K562 (cell line): Measurements from ENCODE around the gene TPMT. TPM values are rescaled to one million over a fixed set of nuclear protein-coding genes. Genes with fewer than 3 reads are reported as not detected.

Experiments
- ATAC-seq: fragments of 200-7000 bp; cut with Tn5 transposase; 3 replicates; pipeline ENCODE4 v1.9.1; 2020; ENCODE audit warnings: moderate library complexity
- BruUV-seq: library from RNA; stranded (reverse); fragments of 400-500 nt; replicated peaks from 2 replicates; lab custom pipeline; 2021; lab: Mats Ljungman, UMichigan
- CTCF ChIA-PET: fragments of 300-600 bp; formaldehyde crosslinking; extraction: SDS; loops from one replicate; lab custom pipeline; 2021; ENCODE audit warnings: low intra/inter-chr PET ratio; lab: Yijun Ruan, JAX
- POLR2A ChIA-PET: fragments of 300-600, 350-650 bp; sonication (Branson Sonifier 250); formaldehyde crosslinking; extraction: SDS; loops from one replicate; lab custom pipeline; 2021; ENCODE audit warnings: antibody characterized with exemption, inconsistent platforms; lab: Yijun Ruan, JAX
- DNase-seq, 4 experiments: peaks; one replicate each; pipeline versions ENCODE4 v3.0.0 to v3.0.0-alpha.2; 2011 to 2018; ENCODE audit warnings: low spot score in 3 of 4, mixed read lengths in 3 of 4; ENCODE audit errors: extremely low read depth in 1 of 4
- FAIRE-seq: peaks from 2 replicates; lab custom pipeline; 2011; peaks lifted over from hg19 to GRCh38; lab: Jason Lieb, UNC
- H2AFZ ChIP-seq: 2 replicates; pipeline ENCODE4 v1.6.0; 2011; ENCODE audit warnings: low read depth, low read length, control low read depth, inconsistent platforms
- H3K27ac ChIP-seq: fragments of 200-600 bp; 3 replicates; pipeline ENCODE4 v1.8.0; 2011; ENCODE audit warnings: low read depth, mild to moderate bottlenecking, control low read depth, inconsistent platforms, low read length, moderate library complexity, mixed read lengths; ENCODE audit errors: extremely low read depth
- H3K27me3 ChIP-seq, 2 experiments: fragments of 300-600 bp in 1 of 2; 2 replicates in 1 of 2; 3 replicates in 1 of 2; pipeline versions ENCODE4 v1.6.0 to v1.8.0; 2011; ENCODE audit warnings: inconsistent platforms in 2 of 2, low read length in 2 of 2, mild to moderate bottlenecking in 1 of 2, mixed read lengths in 1 of 2, moderate library complexity in 1 of 2; ENCODE audit not compliant: control insufficient read depth in 2 of 2, insufficient read depth in 2 of 2
- H3K36me3 ChIP-seq: fragments of 300-600 bp; 3 replicates; pipeline ENCODE4 v1.8.0; 2011; ENCODE audit warnings: mild to moderate bottlenecking, low read length, inconsistent platforms; ENCODE audit not compliant: control insufficient read depth, insufficient read depth
- H3K4me1 ChIP-seq, 2 experiments: fragments of 200-600 bp in 1 of 2; replicated peaks in 1 of 2; 2 replicates in 1 of 2; 3 replicates in 1 of 2; pipeline versions ENCODE4 v1.5.1 to v1.8.0; 2011; ENCODE audit warnings: inconsistent platforms in 2 of 2, low read length in 2 of 2, mild to moderate bottlenecking in 1 of 2, mixed read lengths in 1 of 2, moderate library complexity in 1 of 2; ENCODE audit not compliant: control insufficient read depth in 2 of 2, insufficient read depth in 2 of 2
- H3K4me2 ChIP-seq: 2 replicates; pipeline ENCODE4 v1.6.1; 2011; ENCODE audit warnings: low read length, control low read depth, inconsistent platforms, mixed read lengths; ENCODE audit not compliant: insufficient read depth
- H3K4me3 ChIP-seq: fragments of 200-600 bp; sonication (generic), shearing (Covaris generic); 2 replicates; pipeline ENCODE4 v1.5.1; 2016; ENCODE audit warnings: control low read depth, inconsistent platforms
- H3K79me2 ChIP-seq: fragments of 200-600 bp; 3 replicates; pipeline ENCODE4 v1.8.0; 2011; ENCODE audit warnings: low read length, inconsistent platforms; ENCODE audit not compliant: control insufficient read depth, insufficient read depth
- H3K9ac ChIP-seq, 2 experiments: 2 replicates each; pipeline versions ENCODE4 v1.6.0 to v1.6.1; 2011; ENCODE audit warnings: low read depth in 2 of 2, low read length in 2 of 2, control low read depth in 1 of 2, inconsistent platforms in 1 of 2, mild to moderate bottlenecking in 1 of 2, mixed read lengths in 1 of 2; ENCODE audit not compliant: insufficient read depth in 1 of 2
- H3K9me1 ChIP-seq: one replicate; pipeline ENCODE4 v1.6.0; 2011; ENCODE audit warnings: inconsistent platforms, mild to moderate bottlenecking, low read length, moderate library complexity; ENCODE audit not compliant: control insufficient read depth, insufficient read depth
- H3K9me3 ChIP-seq: replicated peaks from 2 replicates; pipeline ENCODE4 v1.5.1; 2011; ENCODE audit warnings: low read depth, low read length, inconsistent platforms; ENCODE audit not compliant: control insufficient read depth, insufficient read depth
- H4K20me1 ChIP-seq: replicated peaks from 2 replicates; pipeline ENCODE4 v1.6.1; 2011; ENCODE audit warnings: low read length, inconsistent platforms, mixed read lengths; ENCODE audit not compliant: control insufficient read depth, insufficient read depth
- EZH2 ChIP-seq: IDR thresholded peaks from 2 replicates; pipeline ENCODE4 v1.6.1; 2012; ENCODE audit warnings: low read depth, mild to moderate bottlenecking, inconsistent platforms, low read length, borderline replicate concordance
- FOXK1 ChIP-seq: sonication (generic); formaldehyde crosslinking; IDR thresholded peaks from 2 replicates; pipeline ENCODE4 v1.8.0; 2022; ENCODE audit warnings: missing genetic modification reagents, mild to moderate bottlenecking, borderline replicate concordance
- GTF2F1 ChIP-seq: IDR thresholded peaks from 2 replicates; pipeline ENCODE4 v1.6.1; 2011; ENCODE audit warnings: low read depth, low read length, improper control_type of control experiment
- MBD2 ChIP-seq: sonication (generic); IDR thresholded peaks from 2 replicates; pipeline ENCODE4 v1.6.1; 2016; ENCODE audit warnings: low read depth, borderline replicate concordance
- MYC ChIP-seq, 2 experiments: fragments of 250-450 bp in 1 of 2; sonication (Bioruptor Pico) in 1 of 2; IDR thresholded peaks; 2 replicates each; pipeline versions ENCODE4 v1.5.1 to v1.6.1; 2012 to 2021; ENCODE audit warnings: low read depth in 2 of 2, borderline replicate concordance in 1 of 2, improper control_type of control experiment in 1 of 2, low read length in 1 of 2, mild to moderate bottlenecking in 1 of 2, moderate library complexity in 1 of 2
- PCBP1 ChIP-seq: fragments of 200-400 bp; formaldehyde crosslinking; IDR thresholded peaks from 2 replicates; pipeline ENCODE4 v1.6.1; 2018; ENCODE audit warnings: mild to moderate bottlenecking, low read depth, low read length; ENCODE audit not compliant: poor library complexity, severe bottlenecking
- RNF2 ChIP-seq: sonication (generic); IDR thresholded peaks from 2 replicates; pipeline ENCODE4 v1.6.1; 2016
- SPI1 ChIP-seq: IDR thresholded peaks from 2 replicates; pipeline ENCODE4 v1.6.1; 2011; ENCODE audit warnings: low read depth, low read length, control low read depth, borderline replicate concordance
- TCF7 ChIP-seq: sonication (generic); IDR thresholded peaks from 2 replicates; pipeline ENCODE4 v1.6.1; 2016; ENCODE audit warnings: antibody characterized with exemption, borderline replicate concordance
- ZFP36 ChIP-seq: fragments of 150-350 bp; IDR thresholded peaks from 2 replicates; pipeline ENCODE4 v1.6.1; 2018; ENCODE audit warnings: low read length, low read depth; ENCODE audit not compliant: partially characterized antibody
- WGBS: fragments of 100-300 bp; shearing (Covaris generic); methylation state at CpG from one replicate; pipeline ENCODE4 v1.1.6; 2016; ENCODE audit warnings: low coverage, mixed read lengths; ENCODE audit not compliant: insufficient coverage; ENCODE audit errors: missing lambda C conversion rate; 5-methylcytosine and 5-hydroxymethylcytosine counted together
- in situ Hi-C: fragments of 300-500 bp; cut with MboI; formaldehyde crosslinking; loops from 4 replicates; pipeline ENCODE4 v1.15.0; 2018; ENCODE audit warnings: inconsistent platforms, mixed read lengths
- intact Hi-C: fragments of 100-400 bp; cut with micrococcal nuclease; formaldehyde crosslinking; loops from 2 replicates; pipeline ENCODE4 v1.14.2; 2022
- polyA plus RNA-seq, 8 experiments: library from polyadenylated mRNA; depleted of rRNA in 4 of 8; stranded (reverse) in 5 of 8; unstranded in 3 of 8; fragments of >200 nt; fragmentation: Nextera tagmentation in 2 of 8; fragmentation: Illumina TruSeq in 1 of 8; extraction: Ambion mirVana in 2 of 8; extraction: Trizol in 1 of 8; gene quantifications; 2 replicates each; pipeline versions ENCODE4 v1.2.1 to v1.2.3, GENCODE V29; 2011 to 2014; ENCODE audit warnings: inconsistent platforms in 1 of 8, missing spikeins in 1 of 8
- total RNA-seq, 7 experiments: library from RNA; depleted of rRNA in 6 of 7; stranded (reverse); fragments of >200 nt in 6 of 7; fragmentation: Illumina TruSeq in 2 of 7; extraction: Trizol in 2 of 7; gene quantifications; 2 replicates each; pipeline versions ENCODE4 v1.2.1 to v1.2.3, GENCODE V29; 2011 to 2021; ENCODE audit warnings: low replicate concordance in 1 of 7
- TF ChIP-seq, protein P1 (sequence below), 2 experiments: fragments of 450-650 bp in 1 of 2; IDR thresholded peaks; 2 replicates each; pipeline ENCODE4 v1.6.1; 2011 to 2017; ENCODE audit warnings: low read depth in 2 of 2, antibody characterized with exemption in 1 of 2, borderline replicate concordance in 1 of 2, low read length in 1 of 2, mild to moderate bottlenecking in 1 of 2, mixed read lengths in 1 of 2; ENCODE audit not compliant: control insufficient read depth in 1 of 2
- TF ChIP-seq, protein P2 (sequence below), 2 experiments: fragments of 450-650 bp; IDR thresholded peaks; 2 replicates each; pipeline ENCODE4 v1.6.1; 2016
- TF ChIP-seq, protein P3 (sequence below), 2 experiments: fragments of 200-800 bp in 1 of 2; sonication (Bioruptor generic) in 1 of 2; sonication (generic) in 1 of 2; formaldehyde crosslinking in 1 of 2; IDR thresholded peaks in 1 of 2; conservative IDR thresholded peaks in 1 of 2; 2 replicates each; pipeline versions ENCODE4 v1.5.0 to v1.6.1; 2016 to 2020; ENCODE audit warnings: missing compliant biosample characterization in 1 of 2, missing genetic modification characterization in 1 of 2, missing genetic modification reagents in 1 of 2

Gene TPMT
- total and polyA plus RNA-seq, 9 of the 15 experiments (the other 6 are each of a cell fraction or from before 2014, with no cell fraction given), result 24.2 to 67.4 (median 46.5) TPM

DNA sequence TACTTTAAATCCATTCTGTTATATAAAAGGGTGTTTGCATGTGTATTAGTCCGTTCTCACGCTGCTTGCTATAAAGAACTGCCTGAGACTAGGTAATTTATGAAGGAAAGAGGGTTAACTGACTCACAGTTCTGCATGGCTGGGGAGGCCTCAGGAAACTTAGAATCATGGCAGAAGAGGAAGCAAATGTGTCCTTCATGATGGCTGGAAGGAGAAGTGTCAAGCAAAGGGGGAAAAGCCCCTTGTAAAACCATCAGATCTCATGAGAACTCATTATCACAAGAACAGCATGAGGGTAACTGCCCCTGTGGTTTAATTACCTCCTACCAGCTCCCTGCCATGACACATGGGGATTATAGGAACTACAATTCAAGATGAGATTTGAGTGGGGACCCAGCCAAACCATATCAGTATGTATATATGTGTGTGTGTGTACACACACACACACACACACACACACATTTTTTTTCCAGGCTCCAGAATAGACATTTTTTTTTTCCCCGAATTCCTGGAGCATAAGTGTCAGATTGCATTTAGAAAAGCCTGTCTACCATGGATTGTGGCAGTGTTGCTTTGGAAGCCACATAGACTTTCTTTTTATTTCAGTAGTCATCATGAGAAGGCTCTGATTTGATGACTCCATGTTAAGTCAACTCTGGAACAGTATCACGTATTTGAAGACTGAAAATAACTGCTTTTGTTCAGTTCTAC, 31.8 kb upstream of the TPMT start:
- Histone ChIP-seq H4K20me1 (no peaks in the 10 kb centered on the region), H3K27me3 (no peaks in the 10 kb centered on the region), H3K36me3 (peaks cover 43% of the 10 kb centered on the region; the same call in 2 of the 3 replicates), H3K4me3 (no peak overlapping the region), H3K4me2 (no peak overlapping the region), H3K27ac (no peak overlapping the region; the same call in 2 of the 3 replicates), H2AFZ (no peak overlapping the region), H3K9me3 (no peaks in the 10 kb centered on the region), H3K79me2 (no peaks in the 10 kb centered on the region), H3K9ac (no peak overlapping the region), H3K4me1 (peaks cover 0 to 3% of the 10 kb centered on the region in 2 experiments; a peak in 1 of 5 replicates), H3K9me1 (no peaks in the 10 kb centered on the region)
- intact Hi-C loops, result no loop called here
- POLR2A ChIA-PET, result interaction anchor here (0.5 to 0.8 kb wide), 2 partner anchors 15 to 336 kb away, joined by 3 to 6 read pairs; no protein-coding TSS in a partner anchor
- CTCF ChIA-PET, result no interaction called here
- 81% methylated on average over 4 of the region's 4 CpGs for WGBS
- no peak for TF ChIP-seq ZFP36
- no peak for TF ChIP-seq EZH2
- TF ChIP-seq GTF2F1, result no peak
- no peak for TF ChIP-seq FOXK1 (CRISPR knock-in tag)
- no peak for TF ChIP-seq SPI1
- TF ChIP-seq RNF2, result no peak
- TF ChIP-seq MBD2, result no peak
- TF ChIP-seq, protein P1, sequence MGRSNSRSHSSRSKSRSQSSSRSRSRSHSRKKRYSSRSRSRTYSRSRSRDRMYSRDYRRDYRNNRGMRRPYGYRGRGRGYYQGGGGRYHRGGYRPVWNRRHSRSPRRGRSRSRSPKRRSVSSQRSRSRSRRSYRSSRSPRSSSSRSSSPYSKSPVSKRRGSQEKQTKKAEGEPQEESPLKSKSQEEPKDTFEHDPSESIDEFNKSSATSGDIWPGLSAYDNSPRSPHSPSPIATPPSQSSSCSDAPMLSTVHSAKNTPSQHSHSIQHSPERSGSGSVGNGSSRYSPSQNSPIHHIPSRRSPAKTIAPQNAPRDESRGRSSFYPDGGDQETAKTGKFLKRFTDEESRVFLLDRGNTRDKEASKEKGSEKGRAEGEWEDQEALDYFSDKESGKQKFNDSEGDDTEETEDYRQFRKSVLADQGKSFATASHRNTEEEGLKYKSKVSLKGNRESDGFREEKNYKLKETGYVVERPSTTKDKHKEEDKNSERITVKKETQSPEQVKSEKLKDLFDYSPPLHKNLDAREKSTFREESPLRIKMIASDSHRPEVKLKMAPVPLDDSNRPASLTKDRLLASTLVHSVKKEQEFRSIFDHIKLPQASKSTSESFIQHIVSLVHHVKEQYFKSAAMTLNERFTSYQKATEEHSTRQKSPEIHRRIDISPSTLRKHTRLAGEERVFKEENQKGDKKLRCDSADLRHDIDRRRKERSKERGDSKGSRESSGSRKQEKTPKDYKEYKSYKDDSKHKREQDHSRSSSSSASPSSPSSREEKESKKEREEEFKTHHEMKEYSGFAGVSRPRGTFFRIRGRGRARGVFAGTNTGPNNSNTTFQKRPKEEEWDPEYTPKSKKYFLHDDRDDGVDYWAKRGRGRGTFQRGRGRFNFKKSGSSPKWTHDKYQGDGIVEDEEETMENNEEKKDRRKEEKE (IDR thresholded peaks at IDR 0.05; ENCODE audit: borderline replicate concordance in 1 of 2, control insufficient read depth in 1 of 2, low read depth in 2 of 2, low read length in 1 of 2), result no peak
- no peak for TF ChIP-seq PCBP1
- TF ChIP-seq, protein P2, sequence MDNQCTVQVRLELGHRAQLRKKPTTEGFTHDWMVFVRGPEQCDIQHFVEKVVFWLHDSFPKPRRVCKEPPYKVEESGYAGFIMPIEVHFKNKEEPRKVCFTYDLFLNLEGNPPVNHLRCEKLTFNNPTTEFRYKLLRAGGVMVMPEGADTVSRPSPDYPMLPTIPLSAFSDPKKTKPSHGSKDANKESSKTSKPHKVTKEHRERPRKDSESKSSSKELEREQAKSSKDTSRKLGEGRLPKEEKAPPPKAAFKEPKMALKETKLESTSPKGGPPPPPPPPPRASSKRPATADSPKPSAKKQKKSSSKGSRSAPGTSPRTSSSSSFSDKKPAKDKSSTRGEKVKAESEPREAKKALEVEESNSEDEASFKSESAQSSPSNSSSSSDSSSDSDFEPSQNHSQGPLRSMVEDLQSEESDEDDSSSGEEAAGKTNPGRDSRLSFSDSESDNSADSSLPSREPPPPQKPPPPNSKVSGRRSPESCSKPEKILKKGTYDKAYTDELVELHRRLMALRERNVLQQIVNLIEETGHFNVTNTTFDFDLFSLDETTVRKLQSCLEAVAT (IDR thresholded peaks at IDR 0.05), result no peak
- TF ChIP-seq, protein P3, sequence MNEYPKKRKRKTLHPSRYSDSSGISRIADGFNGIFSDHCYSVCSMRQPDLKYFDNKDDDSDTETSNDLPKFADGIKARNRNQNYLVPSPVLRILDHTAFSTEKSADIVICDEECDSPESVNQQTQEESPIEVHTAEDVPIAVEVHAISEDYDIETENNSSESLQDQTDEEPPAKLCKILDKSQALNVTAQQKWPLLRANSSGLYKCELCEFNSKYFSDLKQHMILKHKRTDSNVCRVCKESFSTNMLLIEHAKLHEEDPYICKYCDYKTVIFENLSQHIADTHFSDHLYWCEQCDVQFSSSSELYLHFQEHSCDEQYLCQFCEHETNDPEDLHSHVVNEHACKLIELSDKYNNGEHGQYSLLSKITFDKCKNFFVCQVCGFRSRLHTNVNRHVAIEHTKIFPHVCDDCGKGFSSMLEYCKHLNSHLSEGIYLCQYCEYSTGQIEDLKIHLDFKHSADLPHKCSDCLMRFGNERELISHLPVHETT (CRISPR knock-in tag; conservative IDR thresholded peaks at IDR 0.05 in 1 of 2, IDR thresholded peaks at IDR 0.05 in 1 of 2), result no peak
- TF ChIP-seq MYC (IDR thresholded peaks at IDR 0.05; ENCODE audit: low read depth, low read length), result no peak
- no peak for TF ChIP-seq MYC (CRISPR knock-in tag; IDR thresholded peaks at IDR 0.05; ENCODE audit: borderline replicate concordance, low read depth)
- no peak for TF ChIP-seq TCF7
- ATAC-seq (no peak), DNase-seq (no peak), FAIRE-seq (no peak)
- no TSS peak for BruUV-seq
- in situ Hi-C loops, result no loop called here
